ENCODE results near the gene KAZN. TPM values are rescaled to one million over a fixed set of nuclear protein-coding genes. Genes with fewer than 3 reads are reported as not detected.

The KAZN gene
- polyA plus RNA-seq, 1 donor (not counting 4 experiments of a cell fraction or from before 2014, with no cell fraction given) = 5.9 TPM

DNA sequence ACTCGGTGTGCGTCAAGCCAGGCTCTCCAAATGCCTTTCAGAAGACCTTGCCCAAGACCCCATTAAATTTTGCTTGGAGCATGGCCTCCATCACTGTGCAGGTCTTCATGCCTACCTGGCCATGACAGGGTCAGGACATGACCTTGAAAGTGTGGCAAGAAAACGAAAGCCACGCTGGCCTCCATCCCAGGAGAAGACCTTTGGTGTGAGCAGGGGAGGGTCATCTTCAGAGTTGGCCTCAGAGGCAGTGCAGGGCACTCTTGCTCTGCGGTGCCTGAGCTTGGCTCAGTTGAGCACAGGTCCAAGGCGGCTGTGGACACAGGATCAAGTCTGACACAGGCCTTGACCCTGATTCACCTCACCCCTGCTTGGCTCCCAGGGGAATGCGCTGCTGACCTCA lies 373.6 kb downstream of the KAZN start:
- Histone ChIP-seq H3K79me2 (ENCODE audit: control insufficient read depth, insufficient read depth, low read length) (peaks cover 35% of the 10 kb centered on the region), H3K4me2 (ENCODE audit: control insufficient read depth, extremely low read depth, insufficient read depth, low read depth, low read length) (no peak overlapping the region), H4K20me1 (ENCODE audit: control insufficient read depth, extremely low read depth, insufficient read depth, low read length) (no peaks in the 10 kb centered on the region), H3K9me3 (ENCODE audit: control insufficient read depth, low read depth, low read length) (no peaks in the 10 kb centered on the region), H3K4me3 (ENCODE audit: control insufficient read depth in 2 of 3, extremely low read depth in 1 of 3, insufficient read depth in 2 of 3, low read depth in 1 of 3, low read length in 3 of 3) (no peak overlapping the region), H3K9me1 (ENCODE audit: control insufficient read depth, extremely low read depth, insufficient read depth, low read length) (no peaks in the 10 kb centered on the region), H3K36me3 (ENCODE audit: control insufficient read depth in 2 of 2, extremely low read depth in 1 of 2, insufficient read depth in 2 of 2, low read length in 2 of 2) (peaks cover 0 to 12% of the 10 kb centered on the region in 2 experiments), H3K27ac (ENCODE audit: control insufficient read depth, insufficient read depth, low read length) (no peak overlapping the region), H3K27me3 (ENCODE audit: control insufficient read depth, extremely low read depth, insufficient read depth, low read length) (no peaks in the 10 kb centered on the region), H2AFZ (ENCODE audit: control insufficient read depth, low read length) (no peak overlapping the region), H3K9ac (ENCODE audit: control insufficient read depth, extremely low read depth, insufficient read depth, low read length) (no peak overlapping the region), H3K4me1 (ENCODE audit: control insufficient read depth, extremely low read depth, insufficient read depth, low read length) (peaks cover 9% of the 10 kb centered on the region)
- FAIRE-seq (no peak), DNase-seq (ENCODE audit: low read depth, low spot score) (no peak)
- TF ChIP-seq EZH2 (IDR thresholded peaks at IDR 0.05; ENCODE audit: low read length) = no peak
- no peak for TF ChIP-seq CTCF (optimal IDR thresholded peaks at IDR 0.05 in 1 of 3, IDR thresholded peaks at IDR 0.05 in 1 of 3, conservative IDR thresholded peaks at IDR 0.05 in 1 of 3; ENCODE audit: extremely low read depth in 1 of 3, insufficient read depth in 2 of 3, low read length in 3 of 3)
- dilution Hi-C loops (cut with MboI; ENCODE audit: extremely low pct_ligation_motif_present, low sequenced_read_pairs) = no loop called here

DNA sequence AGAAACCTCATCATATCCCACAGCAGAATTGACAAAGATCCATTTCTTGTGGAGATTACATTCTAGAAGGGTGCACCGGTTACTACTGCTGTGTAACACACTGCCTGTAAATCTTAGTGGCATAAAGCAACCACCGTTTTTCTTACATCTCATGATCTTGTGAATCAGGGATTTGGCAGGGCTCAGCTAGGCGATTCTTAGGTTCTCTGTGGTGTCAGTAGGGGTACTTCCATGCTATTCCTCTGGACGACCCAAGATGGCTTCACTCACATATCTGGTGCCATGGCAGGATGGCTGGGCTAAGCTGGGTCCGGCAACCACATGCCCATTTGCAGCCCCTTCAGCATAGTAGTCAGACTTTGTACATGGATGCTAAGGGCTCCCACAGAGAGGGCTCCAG lies 375.3 kb downstream of the KAZN start:
- Histone ChIP-seq H3K9me1 (ENCODE audit: control insufficient read depth, extremely low read depth, insufficient read depth, low read length) (no peaks in the 10 kb centered on the region), H3K36me3 (ENCODE audit: control insufficient read depth in 2 of 2, extremely low read depth in 1 of 2, insufficient read depth in 2 of 2, low read length in 2 of 2) (peaks cover 0 to 14% of the 10 kb centered on the region in 2 experiments), H3K4me1 (ENCODE audit: control insufficient read depth, extremely low read depth, insufficient read depth, low read length) (peaks cover 7% of the 10 kb centered on the region), H3K9ac (ENCODE audit: control insufficient read depth, extremely low read depth, insufficient read depth, low read length) (no peak overlapping the region), H3K27me3 (ENCODE audit: control insufficient read depth, extremely low read depth, insufficient read depth, low read length) (no peaks in the 10 kb centered on the region), H2AFZ (ENCODE audit: control insufficient read depth, low read length) (no peak overlapping the region), H3K27ac (ENCODE audit: control insufficient read depth, insufficient read depth, low read length) (no peak overlapping the region), H3K4me3 (ENCODE audit: control insufficient read depth in 2 of 3, extremely low read depth in 1 of 3, insufficient read depth in 2 of 3, low read depth in 1 of 3, low read length in 3 of 3) (no peak overlapping the region), H3K9me3 (ENCODE audit: control insufficient read depth, low read depth, low read length) (no peaks in the 10 kb centered on the region), H4K20me1 (ENCODE audit: control insufficient read depth, extremely low read depth, insufficient read depth, low read length) (no peaks in the 10 kb centered on the region), H3K4me2 (ENCODE audit: control insufficient read depth, extremely low read depth, insufficient read depth, low read depth, low read length) (no peak overlapping the region), H3K79me2 (ENCODE audit: control insufficient read depth, insufficient read depth, low read length) (peaks cover 30% of the 10 kb centered on the region)
- TF ChIP-seq EZH2 (IDR thresholded peaks at IDR 0.05; ENCODE audit: low read length) (no peak), CTCF (optimal IDR thresholded peaks at IDR 0.05 in 1 of 3, IDR thresholded peaks at IDR 0.05 in 1 of 3, conservative IDR thresholded peaks at IDR 0.05 in 1 of 3; ENCODE audit: extremely low read depth in 1 of 3, insufficient read depth in 2 of 3, low read length in 3 of 3) (no peak)
- FAIRE-seq = no peak
- no peak for DNase-seq (ENCODE audit: low read depth, low spot score)
- dilution Hi-C loops (cut with MboI; ENCODE audit: extremely low pct_ligation_motif_present, low sequenced_read_pairs) = no loop called here
